HG02973 (cell line): Measurements from ENCODE around the gene KIAA1958.

Experiments used
- ATAC-seq: cut with Tn5 transposase; IDR thresholded peaks from one replicate; pipeline ENCODE4 v1.9.1; 2021; ENCODE audit warnings: moderate library complexity; ENCODE audit not compliant: unreplicated experiment

KIAA1958 gene

DNA sequence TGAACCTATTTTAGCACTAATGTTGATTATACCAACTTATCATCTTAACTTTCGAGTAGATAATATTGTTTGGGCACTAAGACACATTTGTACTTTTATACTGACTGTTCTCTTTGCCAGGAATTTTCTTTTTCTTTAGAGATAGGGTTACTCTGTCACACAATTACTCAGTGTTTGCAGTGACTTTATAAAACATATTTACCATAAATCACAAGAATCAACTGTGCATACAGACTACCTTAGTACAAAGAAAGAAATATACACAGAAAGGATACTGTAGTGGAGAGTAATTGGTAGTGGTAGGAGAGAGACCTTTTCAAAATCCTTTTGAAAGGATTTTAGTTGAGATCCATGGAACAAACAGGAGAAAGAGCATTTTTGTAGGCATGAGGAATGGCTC is 40.3 kb downstream of the KIAA1958 start:
- ATAC-seq, result no peak

- no peak for ATAC-seq
Measured at GRCh38 chr9:112527959-112528358, 41.3 kb downstream of the KIAA1958 start.

GRCh38 chr9:112529316-112529715 is 42.7 kb downstream of the KIAA1958 start:
- no peak for ATAC-seq

DNA sequence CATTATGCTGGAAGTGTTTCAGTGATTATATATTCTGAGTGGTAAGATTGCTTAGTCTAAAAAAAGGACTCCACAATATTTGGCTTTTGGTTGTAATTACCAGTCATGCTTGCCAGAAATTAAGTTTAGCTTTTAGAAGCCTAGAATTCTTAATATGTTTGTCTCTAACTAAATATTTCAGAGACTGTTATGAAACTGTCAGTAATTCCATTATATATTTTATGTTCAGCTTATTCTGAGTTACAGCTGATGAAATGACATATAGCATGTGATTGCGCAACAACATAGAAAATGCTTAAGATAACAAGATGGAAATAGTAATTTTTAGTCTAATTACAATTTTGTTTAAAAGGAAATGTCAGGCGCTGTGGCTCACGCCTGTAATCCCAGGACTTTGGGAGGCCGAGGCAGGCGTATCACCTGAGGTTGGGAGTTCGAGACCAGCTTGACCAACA is 44.2 kb downstream of the KIAA1958 start:
- ATAC-seq, result no peak

GRCh38 chr9:112531666-112532282 is 45.1 kb downstream of the KIAA1958 start:
- no peak for ATAC-seq

GRCh38 chr9:112532427-112532826 is 45.8 kb downstream of the KIAA1958 start:
- ATAC-seq, result no peak

- no peak for ATAC-seq
Measured at GRCh38 chr9:112533660-112534059, 47.0 kb downstream of the KIAA1958 start.

GRCh38 chr9:112535301-112535700 is 48.7 kb downstream of the KIAA1958 start:
- ATAC-seq, result no peak

GRCh38 chr9:112535811-112536210 is 49.2 kb downstream of the KIAA1958 start:
- ATAC-seq, result no peak

DNA sequence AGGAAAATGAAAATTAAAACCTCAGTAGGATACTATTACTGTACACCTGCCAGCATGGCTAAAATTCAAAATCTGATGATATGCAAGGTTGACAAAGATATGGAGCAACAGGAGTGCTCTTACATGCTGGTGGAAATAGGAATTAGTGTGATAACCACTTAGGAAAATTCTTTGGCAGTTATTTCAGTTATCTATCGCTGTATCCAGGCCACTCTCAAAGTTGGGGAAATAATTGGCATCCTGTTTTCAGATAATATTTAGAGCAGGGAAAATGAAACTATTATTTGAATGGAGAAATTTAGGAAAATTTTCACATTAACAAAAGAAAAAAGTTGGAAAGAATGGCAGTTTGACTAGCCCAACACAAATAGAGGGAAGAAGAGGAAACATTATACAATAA is 50.9 kb downstream of the KIAA1958 start:
- no peak for ATAC-seq

- no peak for ATAC-seq
Measured at GRCh38 chr9:112540800-112541199, 54.2 kb downstream of the KIAA1958 start.

GRCh38 chr9:112541685-112542084 is 55.1 kb downstream of the KIAA1958 start:
- no peak for ATAC-seq

DNA sequence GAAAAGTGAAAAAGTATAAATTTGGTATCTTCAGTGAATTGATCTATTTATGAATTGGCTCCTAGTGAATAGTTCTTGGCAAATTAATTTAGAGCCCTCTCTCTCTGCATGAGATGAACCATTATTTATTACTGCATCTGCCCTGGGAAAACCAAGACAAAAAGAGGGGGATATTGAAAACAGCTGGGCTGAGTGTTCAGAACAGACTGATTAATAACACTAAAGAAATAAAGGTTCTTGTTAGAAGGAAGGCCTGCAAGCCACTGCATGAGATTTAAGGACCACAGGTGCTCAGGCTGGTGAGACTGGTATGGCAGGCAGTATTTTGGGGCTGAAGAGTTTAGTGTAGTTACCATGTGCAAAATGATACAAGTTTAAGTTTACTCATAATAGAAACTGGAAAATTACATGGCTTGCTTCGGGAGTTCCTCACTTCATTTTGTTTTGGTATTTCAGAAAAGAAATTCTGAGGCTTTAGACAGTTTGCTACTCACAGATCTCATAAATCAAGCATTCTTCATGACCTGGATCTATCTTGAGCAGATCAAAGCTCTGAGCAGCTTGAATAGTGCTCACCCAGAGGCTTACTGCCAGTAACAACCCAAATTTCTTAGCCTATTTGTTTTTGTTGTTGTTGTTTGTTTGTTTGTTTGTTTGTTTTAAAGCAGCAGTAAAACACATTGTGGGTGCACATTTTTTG is 56.1 kb downstream of the KIAA1958 start:
- ATAC-seq, result no peak

DNA sequence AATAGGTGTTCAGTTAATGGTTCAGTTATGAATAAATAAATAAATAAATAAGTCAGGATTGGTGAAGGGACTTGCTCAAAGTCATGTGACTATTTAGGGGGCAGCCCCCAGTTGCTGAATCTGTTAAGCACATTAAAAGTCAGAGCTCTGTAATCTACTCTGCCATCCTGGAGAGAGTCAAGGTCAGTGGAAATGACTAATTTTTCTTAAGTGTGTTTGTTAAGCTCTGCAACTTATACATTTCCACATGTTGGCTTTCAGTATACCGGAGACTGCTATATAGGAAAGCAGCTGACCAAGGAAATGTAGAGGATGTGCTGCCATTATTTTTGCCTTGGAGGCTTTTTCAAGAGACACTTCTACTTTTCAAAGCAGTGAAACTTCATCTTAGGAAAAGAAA is 57.9 kb downstream of the KIAA1958 start:
- ATAC-seq, result no peak

DNA sequence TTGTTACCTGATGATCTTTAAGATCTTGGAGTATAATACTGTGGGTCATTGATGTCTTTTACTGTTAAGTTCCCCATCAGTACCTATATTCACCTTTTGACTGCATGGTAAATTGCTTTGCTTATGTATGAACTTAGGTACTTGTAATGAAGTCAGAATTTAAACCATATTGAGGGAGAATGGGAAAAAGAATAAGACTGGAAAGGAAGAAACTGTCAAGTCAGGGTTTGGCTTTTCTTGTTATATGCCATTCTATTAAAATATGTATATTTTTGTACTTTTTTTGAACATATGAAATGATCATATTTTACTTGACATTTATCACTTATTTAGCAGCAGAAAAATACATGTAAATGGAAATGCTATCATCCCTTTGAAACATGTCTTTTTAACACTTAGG is 58.6 kb downstream of the KIAA1958 start:
- no peak for ATAC-seq

- ATAC-seq, result peak; percentile 53
Measured at GRCh38 chr9:112546149-112547012, 59.8 kb downstream of the KIAA1958 start.

DNA sequence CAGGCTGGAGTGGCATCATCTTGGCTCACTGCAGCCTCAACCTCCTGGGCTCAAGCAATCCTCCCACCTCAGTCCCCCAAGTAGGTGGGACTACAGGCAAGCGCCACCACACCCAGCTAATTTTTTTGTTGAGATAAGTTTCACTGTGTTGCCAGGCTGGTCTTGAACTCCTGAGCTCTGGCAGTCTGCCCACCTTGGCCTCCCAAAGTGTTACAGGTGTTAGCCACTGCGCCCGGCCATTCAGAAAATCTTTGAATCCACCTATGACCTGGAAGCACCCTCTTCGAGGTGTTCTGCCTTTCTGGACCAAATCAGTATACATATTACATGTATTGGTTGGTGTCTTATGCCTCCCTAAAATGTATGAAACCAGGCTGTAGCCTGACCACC is 61.4 kb downstream of the KIAA1958 start:
- ATAC-seq, result no peak

- no peak for ATAC-seq
Measured at GRCh38 chr9:112548836-112549595, 62.4 kb downstream of the KIAA1958 start.

GRCh38 chr9:112550531-112550930 is 63.9 kb downstream of the KIAA1958 start:
- ATAC-seq, result no peak

DNA sequence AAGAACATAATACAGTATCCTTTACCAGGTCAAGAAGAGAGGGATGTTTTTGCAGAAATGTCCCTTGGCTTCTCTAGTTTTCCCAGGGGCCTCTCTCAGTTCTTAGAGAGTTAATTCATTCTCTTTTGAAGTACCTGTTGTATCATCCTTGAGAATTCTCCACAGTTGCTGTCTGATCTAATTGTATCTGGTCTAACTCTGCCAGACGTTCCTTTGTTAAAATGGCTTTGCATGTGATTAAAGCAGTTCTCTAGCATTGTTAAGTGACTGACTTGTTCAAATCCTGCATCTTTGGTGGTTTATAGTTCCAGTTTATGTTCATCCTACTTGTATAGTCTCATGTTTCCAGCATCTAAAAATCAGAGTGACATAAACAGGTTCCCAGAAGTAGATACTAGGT is 65.0 kb downstream of the KIAA1958 start:
- ATAC-seq, result no peak
